Non-pigmented ciliary epithelial cell (primary cell): ENCODE data around the gene ACOX3.

Experiments
- DNase-seq: peaks from one replicate; pipeline ENCODE4 v3.0.0-alpha.2; 2010; ENCODE audit warnings: low read depth

Gene ACOX3

DNA sequence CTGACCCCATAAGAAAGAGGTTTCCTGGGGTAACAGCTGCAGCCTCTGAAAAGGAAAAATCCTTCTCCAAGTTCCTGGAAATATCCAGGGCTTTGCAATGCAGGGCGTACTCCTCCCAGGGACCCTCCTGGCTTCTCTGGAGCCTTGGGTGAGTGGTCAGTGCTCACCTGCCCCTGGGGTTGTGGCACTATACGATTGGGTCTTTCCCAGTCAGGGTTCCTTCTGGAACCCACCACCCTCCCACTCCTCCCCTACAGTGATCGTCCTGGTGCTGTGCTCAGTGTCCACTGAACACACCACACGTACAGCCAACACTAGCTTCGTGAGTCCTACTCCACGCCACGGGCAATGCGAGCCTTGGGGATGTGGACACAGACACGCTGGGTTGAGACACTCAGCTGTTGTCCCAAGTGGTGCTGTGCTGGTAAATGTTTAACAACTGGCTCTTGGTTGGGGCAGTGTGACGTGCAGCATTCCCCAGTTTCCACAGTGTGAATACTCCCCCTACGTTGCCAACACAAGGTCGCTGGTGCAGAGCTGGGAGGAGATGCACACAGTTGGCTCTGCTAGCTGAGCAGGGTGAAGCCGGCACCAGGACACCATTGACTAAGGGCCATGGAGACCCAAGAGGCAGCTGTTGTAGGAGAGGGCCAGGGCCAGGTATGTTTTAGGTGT is 105.6 kb downstream of the ACOX3 start:
- DNase-seq: no peak

DNA sequence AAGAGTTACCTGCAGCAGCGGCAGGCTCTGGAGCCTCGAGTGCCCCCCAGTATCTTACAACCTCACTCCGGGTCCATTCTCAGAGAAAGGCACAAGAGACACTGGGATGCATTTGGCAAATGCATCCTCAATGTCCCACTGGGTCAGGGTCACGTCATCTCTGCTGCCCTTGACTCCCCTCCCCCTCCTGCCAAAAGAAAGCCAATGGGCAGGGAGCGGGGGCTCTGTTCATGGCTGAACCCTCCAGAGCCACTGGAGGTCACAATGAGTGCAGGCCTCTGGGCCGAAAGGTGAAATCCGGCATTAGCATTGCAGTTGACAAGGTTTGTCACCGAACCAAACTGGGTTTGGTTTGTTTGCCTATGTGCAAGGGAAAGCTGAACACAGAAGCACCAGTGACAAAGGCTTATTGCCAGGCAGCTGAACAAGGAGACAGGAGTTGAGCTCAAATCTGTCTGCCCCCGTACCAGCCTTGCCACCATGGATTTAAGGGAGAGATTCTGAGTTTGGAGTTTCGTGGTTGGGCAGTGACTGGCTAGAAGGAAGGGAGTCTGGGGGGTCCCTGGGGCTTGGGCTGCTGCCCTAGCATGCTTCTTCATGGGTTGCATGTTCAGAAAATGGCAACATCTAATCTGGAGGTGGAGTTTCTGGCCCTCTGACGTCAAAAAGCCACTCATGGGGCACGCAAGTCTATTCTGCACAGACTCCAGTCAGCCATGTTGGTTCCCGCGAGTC is 106.6 kb downstream of the ACOX3 start:
- DNase-seq: no peak

DNA sequence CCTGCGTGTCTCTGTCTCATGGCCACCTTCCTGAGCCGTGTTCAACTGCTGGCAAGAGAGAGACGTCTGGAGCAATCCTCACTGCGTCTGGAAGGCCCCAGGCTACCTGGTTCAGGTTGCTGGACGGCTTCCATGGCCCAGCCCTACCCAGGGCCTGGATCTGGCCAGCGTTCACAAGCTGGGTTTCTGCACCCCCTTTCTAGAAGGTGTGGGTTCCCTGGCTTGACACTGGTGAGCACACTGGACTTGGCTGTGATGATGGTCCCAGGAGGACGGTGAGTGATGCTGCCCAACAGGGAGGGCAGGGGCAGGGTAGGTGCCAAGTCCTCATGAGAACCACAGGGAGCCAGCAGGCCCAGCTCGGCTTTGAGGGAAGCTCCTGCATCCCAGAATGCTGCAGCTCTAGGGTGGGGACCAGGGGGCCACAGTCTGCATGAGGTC is 107.6 kb downstream of the ACOX3 start:
- DNase-seq: no peak

DNA sequence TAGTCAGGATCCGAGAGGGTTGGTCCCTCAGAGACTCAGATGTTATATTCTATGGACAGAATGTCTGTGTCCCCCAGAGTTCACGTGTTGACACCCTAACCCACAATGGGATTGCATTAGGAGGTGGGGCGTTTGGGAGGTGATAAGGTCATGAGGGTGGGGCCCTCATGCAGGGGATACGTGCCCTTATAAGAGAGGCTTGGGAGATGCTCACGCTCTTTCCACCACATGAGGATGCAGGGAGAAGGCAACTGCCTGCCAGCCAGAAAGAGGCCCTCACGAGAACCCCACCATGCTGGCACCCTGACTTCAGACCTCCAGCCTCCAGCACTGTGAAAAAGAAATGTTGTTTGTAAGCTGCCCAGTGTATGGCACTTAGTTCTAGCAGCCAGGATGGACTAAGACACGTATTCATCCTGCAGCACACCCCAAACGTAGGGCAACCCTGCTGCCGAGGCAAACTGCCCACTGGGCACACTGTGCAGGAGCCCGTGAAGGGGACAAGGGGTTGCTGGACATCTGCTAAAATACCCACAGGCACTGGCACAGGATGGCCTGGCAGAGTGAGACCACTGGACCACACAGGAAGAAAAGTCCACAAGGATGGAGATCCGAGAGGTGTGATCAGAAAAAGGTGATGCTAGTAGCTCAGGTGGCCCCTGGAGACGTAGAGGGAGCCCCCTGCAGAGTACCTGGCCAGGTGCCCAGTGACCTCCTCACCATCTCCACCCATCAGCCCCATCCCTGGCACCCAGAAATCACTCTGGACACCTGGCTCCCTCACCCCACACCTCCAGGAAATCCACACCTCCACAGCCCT is 108.3 kb downstream of the ACOX3 start:
- no peak for DNase-seq

DNA sequence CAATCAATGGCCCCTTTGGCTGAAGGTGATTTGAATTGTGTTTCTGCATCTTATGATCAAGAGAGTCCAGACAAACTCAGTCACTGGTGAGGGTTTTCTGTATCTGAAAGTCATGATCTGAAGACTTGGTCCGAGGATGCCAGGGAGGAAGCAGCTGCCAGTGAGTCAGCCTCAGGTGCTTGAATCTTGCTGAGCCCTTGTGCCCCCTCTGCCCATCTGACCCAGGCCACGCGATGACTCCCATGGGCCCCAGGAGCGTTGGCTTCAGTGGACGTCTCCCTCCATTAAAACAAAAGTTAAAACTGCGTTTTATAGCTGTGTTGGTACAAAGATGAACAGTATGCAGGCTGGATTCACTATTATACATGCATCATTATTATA is 109.0 kb downstream of the ACOX3 start:
- no peak for DNase-seq

DNA sequence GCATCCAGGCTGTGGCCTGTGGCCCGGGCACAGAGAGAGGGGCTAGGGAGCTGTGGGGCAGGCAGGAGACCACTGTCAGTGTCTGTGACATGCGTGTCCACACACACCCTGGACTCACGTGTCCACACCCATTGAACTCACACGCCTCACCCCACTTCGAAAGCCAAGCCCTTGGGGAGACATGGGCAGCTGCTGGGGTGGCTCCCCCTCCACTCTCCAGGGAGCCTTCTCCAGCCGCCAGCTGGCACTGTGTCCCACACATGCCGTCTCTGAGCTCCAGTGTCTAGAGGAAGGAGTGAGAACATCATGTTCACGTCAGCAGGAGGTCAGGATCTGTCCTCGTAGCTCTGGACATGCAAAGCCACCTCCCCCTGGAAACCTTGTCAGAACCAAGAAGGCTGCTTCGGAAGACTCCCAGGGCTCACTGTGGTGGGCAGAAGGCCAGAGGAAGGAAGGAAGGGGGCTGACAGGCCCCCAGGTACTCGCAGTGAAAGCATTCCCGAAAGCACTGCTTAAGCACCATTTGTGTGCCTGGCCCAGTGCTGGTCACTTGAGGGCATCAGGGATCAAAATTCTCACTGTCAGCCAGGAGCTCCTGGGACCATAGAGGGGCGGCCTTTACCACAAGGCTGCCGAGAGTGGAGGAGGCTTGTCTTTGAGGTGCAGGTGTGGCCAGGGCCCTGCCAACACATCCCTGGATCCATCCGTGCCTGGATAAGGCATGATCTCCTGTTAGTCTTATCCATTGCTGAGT is 109.5 kb downstream of the ACOX3 start:
- no peak for DNase-seq

DNA sequence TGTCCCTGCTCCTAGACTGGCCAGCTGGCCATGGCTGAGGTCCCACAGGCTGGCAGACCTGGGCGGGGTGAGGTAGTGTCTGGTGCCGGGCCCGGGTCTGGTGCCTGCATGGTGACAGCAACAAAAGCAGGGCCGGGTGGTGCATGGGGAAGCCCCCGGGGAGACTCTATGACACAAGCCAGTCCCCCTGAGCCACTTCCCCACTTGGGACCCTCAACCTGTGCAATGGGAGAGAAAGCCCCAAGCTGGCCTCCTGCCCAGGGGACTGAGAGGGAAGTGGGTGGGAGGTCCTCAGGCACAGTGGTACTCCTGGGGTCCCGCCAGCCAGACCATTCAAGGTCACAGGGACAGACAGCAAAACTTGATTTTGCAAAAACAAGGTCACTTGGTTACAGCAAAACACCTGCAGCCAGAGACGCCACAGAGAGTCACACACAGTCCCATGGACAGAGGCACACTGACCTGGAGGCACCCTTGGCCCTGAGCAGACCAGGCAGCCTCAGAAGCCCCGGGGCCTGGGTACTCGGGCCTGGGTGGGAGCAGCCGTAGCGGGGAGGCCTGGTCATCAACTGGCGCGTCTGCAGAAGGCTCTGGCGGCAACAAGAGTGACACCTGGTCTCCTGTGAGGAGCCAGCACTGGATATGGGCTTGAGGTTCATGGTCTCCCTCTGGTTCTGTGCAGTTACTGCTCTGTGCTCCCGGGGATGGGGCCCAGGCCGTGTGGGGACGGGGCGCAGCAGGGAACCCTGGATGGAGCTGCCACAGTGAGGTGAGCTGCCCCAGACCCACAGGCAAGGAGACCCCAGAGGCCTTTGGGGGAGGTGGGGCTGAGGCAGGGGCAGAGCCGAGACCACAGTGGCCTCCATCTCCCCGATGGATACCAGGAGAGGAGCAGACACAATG is 110.4 kb downstream of the ACOX3 start:
- DNase-seq: no peak

DNA sequence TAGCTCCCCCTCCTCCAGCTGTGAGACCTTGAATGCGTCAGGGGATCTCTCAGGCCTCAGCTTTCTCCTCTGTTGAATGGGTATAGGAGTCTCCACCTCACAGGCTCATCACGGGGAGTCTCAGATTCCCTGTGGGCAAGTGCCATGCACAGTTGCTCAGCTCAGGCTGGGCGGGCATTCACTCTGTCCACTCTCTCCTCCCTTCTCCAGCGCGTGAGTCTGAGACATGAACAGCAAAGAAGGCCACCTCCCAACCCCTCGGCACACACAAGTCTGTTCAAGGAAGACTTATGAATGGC is 111.0 kb downstream of the ACOX3 start:
- no peak for DNase-seq

DNA sequence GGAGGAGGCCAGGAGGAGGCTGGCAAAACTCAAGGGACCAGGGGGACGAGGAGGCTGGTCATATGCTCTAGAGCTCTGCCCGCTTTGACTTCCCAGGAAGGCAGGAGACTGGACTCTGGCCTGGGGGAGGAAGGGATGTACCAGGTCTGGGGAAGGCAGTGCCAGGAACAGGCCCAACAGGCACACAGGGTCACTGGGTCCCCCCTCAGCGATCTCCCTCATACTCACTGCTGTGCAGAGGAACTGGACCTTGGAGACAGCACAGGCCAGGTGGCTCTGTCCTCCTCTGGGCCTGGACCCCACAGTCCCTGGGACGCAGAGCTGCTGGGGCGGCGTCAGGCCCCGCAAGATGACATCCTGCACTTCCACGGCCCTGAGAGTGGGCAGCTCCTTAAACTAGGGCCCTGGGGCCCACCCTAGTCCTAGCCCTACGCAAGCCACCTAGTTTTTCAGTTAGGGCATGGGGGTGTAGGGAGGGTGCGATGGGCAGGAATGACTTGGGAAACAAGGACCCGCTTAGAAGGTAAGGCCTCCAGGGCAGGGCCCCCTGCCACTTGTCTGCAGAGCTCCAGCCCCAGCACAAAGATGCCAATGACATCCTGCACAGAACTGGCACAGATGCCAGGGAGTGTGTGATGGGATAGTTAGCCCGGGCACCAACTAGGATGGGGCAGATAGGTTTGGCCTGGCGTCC is 111.5 kb downstream of the ACOX3 start:
- DNase-seq: no peak

DNA sequence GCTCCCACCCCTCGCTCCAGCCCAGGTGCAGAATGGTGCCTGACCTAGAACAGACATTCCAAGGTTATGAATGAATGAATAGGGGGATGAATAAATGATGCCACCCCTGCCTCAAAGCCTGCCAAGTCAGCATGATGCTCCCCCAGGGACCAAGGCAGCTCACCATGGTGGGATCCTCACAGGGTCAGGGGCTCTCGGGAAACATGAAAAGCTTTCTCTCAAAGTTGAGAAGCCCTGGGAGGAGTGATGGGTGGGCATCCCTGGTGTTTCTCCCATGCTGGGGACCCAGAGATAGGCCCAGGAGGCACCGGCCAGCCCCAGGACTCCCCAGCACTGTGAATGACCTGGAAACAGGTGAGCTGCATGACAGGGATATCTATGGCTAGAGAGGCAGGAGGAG is 112.1 kb downstream of the ACOX3 start:
- no peak for DNase-seq

DNA sequence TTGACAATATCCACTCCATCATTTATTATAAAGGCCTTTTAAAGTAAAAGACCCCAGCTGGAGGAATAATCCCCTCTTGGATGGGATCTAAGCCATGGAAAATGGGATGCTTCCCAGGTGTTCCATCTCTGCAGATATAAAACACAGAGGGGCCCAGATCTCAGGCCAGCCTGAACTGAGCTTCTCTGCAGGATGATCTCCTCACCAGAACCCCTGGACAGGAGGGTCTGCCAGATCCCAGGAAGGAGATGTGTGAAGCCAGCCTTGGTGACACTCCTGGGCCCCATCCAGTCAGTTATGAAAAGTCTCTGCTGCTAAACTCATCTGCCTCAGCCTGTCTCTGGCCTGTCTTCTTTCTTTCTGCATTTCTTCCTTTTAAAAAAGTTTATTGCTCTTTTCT is 114.3 kb downstream of the ACOX3 start:
- DNase-seq: no peak

DNA sequence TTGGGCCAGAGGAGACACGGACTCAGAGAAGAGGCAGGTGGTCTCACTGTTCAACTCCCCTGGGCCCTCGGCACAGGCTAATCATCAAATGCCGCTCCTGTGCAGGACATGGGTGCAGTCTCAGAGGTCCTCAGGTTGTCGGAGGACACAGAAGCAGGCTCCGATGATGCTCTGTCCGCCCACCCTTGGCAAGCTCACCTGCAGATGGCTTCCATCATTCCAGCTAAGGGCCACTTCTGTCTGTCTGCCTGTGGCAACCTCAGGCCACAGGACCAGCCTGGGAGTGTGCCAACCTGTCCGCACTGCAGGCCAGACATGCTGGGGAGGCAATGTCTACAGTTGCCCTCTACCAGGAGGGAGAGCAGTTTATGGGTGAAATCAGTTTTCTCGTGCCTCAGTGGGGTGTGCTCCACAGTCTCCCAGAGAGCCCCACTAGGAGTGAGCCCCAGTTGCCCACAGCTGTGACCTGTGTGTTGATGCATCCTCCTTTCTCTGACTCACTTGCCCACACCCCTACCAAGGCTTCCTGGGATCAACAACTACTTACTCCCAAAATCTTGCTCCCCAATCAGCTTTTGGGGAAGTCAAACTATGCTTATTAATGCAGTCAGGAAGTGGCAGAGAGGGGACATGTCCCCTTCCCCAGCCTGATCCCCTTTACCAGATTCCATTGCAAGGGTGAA is 115.1 kb downstream of the ACOX3 start:
- no peak for DNase-seq

DNA sequence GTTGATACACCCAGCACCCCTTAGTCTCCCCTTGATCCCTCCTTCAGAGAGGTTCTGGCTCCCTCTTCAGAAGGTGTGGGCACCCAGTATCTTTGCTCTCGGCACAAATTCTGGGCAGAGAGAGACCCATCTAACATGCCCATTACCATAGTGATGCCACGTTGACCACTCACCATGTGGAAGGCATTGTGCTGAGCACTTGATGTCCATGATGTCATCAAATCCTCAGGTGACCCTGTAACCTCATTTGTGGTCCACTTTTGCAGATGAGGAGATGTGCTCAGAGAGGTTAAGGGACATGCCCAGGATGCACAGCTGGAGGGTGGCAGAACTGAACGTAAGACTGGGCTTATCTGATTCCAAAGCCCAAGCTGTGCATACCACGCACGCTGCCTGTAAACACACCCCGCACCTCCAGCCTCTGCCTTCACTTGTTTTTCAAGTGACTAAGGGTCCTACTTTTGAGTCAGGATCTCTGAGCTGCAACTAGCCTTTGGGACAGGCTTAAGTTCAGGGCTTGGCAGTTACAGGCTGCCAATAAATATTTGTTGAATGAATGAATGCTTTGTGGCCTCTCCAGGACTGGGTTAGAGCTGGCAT is 115.8 kb downstream of the ACOX3 start:
- no peak for DNase-seq

DNA sequence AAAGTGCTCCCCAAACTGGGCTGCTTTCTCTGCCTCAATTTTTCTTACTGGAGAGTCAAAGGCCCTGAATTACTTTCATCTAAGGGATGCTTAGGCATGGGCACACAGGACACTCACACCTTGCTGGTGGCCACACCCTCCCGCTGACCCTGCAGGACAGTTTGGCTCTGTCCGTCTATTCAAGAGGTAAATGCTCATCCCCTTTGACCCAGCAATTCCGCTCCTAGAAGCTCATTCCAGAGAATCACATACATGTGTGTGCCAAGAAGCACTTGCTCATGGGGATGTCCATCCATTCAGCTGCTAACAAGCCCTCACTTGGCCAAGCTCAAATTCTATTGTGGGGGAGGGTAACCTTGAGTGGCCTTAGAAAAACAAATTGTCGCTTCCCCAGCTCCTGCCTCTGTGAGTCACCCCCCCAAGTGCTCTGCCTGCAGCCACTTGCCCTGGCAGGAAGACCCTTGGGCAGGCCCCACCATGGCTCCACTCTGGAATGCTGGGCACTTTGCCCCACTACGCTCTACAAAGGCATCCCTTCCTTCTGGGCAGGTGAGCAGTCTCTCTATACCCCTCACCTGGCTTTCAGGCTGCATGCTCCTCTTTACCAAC is 116.5 kb downstream of the ACOX3 start:
- no peak for DNase-seq

DNA sequence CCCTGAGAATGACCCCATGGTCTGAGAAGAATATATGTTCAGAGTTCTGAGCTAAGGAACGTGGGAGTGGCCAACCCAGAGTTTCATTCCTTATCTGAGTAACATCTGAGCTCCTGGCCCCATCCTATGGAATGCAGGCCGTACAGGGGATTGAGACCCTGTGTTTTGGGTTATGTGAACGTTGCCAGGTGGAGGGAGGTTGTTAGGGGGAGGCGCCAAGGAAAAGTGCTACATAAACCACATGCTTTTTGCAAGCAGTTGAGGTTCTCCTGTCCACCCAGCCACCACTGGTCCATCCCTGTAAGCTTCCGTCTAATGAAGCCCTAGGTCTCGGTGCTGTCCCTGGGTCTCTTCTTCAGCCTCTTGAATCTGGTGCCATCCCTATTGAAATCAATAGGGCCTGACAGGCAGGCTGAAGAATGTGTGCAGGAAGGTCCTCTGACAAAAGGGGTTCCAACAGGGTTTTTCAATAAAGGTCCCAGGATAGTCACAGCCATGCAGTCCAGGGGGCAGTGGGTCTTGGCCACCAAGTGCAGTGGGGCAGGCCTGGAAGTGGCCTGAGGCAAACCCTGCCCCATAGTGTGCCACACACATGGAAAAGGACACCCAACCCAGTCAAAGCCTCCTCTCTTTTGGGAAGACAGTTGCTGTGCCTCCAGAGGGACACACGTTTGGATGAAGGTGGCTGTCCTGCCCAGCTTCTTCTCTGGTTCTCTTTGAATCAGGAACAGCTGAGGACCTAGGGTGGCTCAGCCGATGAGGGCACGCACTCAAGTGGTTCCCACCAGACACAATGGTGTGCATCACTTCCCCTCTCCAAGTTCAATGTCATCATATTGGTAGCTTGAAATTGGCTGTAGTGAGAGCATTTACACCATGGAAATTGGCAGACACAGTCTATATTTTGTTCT is 117.5 kb downstream of the ACOX3 start:
- DNase-seq: no peak

DNA sequence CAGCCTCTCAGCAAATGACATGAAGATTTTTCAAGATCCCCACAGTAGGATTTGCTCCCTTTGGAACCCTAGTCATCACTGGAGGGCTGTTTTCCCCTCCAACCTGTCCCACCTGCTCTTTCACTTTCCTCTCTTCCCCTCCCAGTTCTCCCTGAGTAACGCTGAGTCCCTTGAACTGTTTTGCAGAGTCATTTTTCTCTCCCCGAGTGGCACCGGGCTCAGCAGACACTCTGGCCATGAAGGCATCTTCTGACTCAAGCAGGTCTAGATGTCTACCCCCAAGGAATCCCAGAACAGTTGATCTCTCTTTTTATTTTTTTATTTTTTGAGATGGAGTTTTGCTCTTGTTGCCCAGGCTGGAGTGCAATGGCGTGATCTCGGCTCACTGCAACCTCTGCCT is 118.8 kb downstream of the ACOX3 start:
- no peak for DNase-seq

DNA sequence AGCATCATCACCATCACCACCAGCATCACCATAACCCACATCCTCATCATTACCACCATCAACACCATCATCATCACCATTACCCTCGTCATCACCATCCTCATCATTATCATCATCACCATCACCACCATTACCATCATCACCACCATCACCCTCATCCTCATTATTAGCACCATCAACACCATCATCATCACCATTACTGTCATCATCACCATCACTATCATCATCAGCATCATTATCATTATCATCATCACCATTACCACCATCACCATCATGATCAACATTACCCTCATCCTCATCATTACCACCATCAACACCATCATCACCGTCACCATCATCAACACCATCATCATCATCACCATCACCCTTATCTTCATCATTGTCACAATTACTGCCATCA is 119.3 kb downstream of the ACOX3 start:
- no peak for DNase-seq

DNA sequence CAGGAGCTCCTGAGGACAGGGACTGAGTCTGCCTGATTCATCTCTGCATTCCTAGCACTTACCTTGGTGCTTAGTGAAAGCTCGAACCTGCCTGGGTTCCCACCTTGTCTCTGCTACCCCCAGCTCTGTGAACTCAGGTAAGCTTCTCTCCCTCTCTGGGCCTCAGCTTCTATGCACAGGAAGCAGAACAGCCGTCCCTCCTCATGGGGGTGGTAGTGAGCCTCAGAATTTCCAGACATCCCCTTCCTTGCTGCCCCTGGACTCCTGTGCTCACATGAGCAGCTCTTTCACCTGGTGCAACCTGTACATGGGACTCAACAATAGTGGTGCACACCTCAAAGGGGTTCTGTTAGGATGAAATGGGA is 120.2 kb downstream of the ACOX3 start:
- no peak for DNase-seq
